ENCODE data around the gene SHC1. TPM values are rescaled to one million over a fixed set of nuclear protein-coding genes. Genes with fewer than 3 reads are reported as not detected.
A peak's percentile ranks its signal among the peaks of the same experiment; 100 is the strongest.

Gene SHC1
- polyA plus RNA-seq, 3 donors = 26.7 to 70.6 (median 31.5) TPM

GRCh38 chr1:154990276-154990675 lies 19.7 kb upstream of the SHC1 start:
- H3K4me2 ChIP-seq (replicated peaks; ENCODE audit: extremely low read depth, low read length, poor library complexity, severe bottlenecking) = no peak overlapping the region
- no peak overlapping the region for H3K4me3 Mint-ChIP-seq
- H3K27me3 ChIP-seq (ENCODE audit: control insufficient read depth in 2 of 2, insufficient read depth in 2 of 2, low read length in 2 of 2) = no peaks in the 10 kb centered on the region
- no peak overlapping the region for H3K27ac ChIP-seq (ENCODE audit: low read depth in 1 of 2, low read length in 2 of 2)
- H3K9me3 Mint-ChIP-seq = peaks cover 0 to 2% (median 0%) of the 10 kb centered on the region in 7 donors
- H3K4me1 Mint-ChIP-seq = peaks cover 37% of the 10 kb centered on the region
- no peak overlapping the region for H2AFZ ChIP-seq (ENCODE audit: insufficient read depth, low read depth, low read length, poor library complexity, severe bottlenecking)
- no peak overlapping the region for H3K27ac Mint-ChIP-seq
- no peak overlapping the region for H3K9ac ChIP-seq (ENCODE audit: insufficient read depth, low read length, poor library complexity, severe bottlenecking)
- WGBS (ENCODE audit: insufficient coverage) = no CpG with 5 or more reads among the region's 8 CpGs
- H3K4me1 ChIP-seq (ENCODE audit: control insufficient read depth in 1 of 2, insufficient read depth in 2 of 2, low read length in 2 of 2) = peaks cover 10 to 12% of the 10 kb centered on the region in 2 donors
- H4K20me1 ChIP-seq (ENCODE audit: insufficient read depth, low read length) = peaks cover 29% of the 10 kb centered on the region
- peaks cover 30 to 38% of the 10 kb centered on the region in 2 donors for H3K36me3 ChIP-seq (replicated peaks in 1 of 2; ENCODE audit: control insufficient read depth in 1 of 2, insufficient read depth in 2 of 2, low read length in 2 of 2)
- no peak overlapping the region for H3K4me3 ChIP-seq (replicated peaks in 1 of 3; ENCODE audit: low read depth in 2 of 3, low read length in 3 of 3)
- H3K27me3 Mint-ChIP-seq (ENCODE audit: low read depth in 3 of 3) = peaks cover 0 to 2% (median 2%) of the 10 kb centered on the region in 3 donors
- peaks cover 34% of the 10 kb centered on the region for H3K79me2 ChIP-seq (ENCODE audit: insufficient read depth, low read length)
- no peak for DNase-seq
- no peaks in the 10 kb centered on the region for H3K9me3 ChIP-seq (replicated peaks in 1 of 2; ENCODE audit: control insufficient read depth in 1 of 2, insufficient read depth in 1 of 2, low read length in 2 of 2)
- TF ChIP-seq CTCF (IDR thresholded peaks at IDR 0.05) = no peak
- H3K36me3 Mint-ChIP-seq = peaks cover 31 to 49% of the 10 kb centered on the region in 2 donors
- intact Hi-C loops (cut with micrococcal nuclease) = no loop called here

- Mint-ChIP-seq H3K27ac (peak overlapping the region in 1 of 7 donors; percentile 70), H3K4me3 (no peak overlapping the region), H3K36me3 (peaks cover 31 to 49% of the 10 kb centered on the region in 2 donors), H3K9me3 (peaks cover 0 to 2% (median 0%) of the 10 kb centered on the region in 7 donors), H3K4me1 (peaks cover 28% of the 10 kb centered on the region), H3K27me3 (ENCODE audit: low read depth in 3 of 3) (peaks cover 0 to 2% (median 0%) of the 10 kb centered on the region in 3 donors)
- peaks cover 30 to 38% of the 10 kb centered on the region in 2 donors for H3K36me3 ChIP-seq (replicated peaks in 1 of 2; ENCODE audit: control insufficient read depth in 1 of 2, insufficient read depth in 2 of 2, low read length in 2 of 2)
- peaks cover 29% of the 10 kb centered on the region for H4K20me1 ChIP-seq (ENCODE audit: insufficient read depth, low read length)
- peaks cover 44% of the 10 kb centered on the region for H3K79me2 ChIP-seq (ENCODE audit: insufficient read depth, low read length)
- no peak overlapping the region for H3K4me3 ChIP-seq (replicated peaks in 1 of 3; ENCODE audit: low read depth in 2 of 3, low read length in 3 of 3)
- no peak overlapping the region for H3K9ac ChIP-seq (ENCODE audit: insufficient read depth, low read length, poor library complexity, severe bottlenecking)
- H3K27ac ChIP-seq (ENCODE audit: low read depth in 1 of 2, low read length in 2 of 2) = peak overlapping the region in 1 of 2 donors; percentile 23
- 80% methylated on average over 1 of the region's 3 CpGs for WGBS (ENCODE audit: insufficient coverage)
- intact Hi-C loops (cut with micrococcal nuclease) = no loop called here
- no peaks in the 10 kb centered on the region for H3K27me3 ChIP-seq (ENCODE audit: control insufficient read depth in 2 of 2, insufficient read depth in 2 of 2, low read length in 2 of 2)
- no peak for DNase-seq
- H3K4me1 ChIP-seq (ENCODE audit: control insufficient read depth in 1 of 2, insufficient read depth in 2 of 2, low read length in 2 of 2) = peaks cover 3 to 10% of the 10 kb centered on the region in 2 donors
- H3K4me2 ChIP-seq (replicated peaks; ENCODE audit: extremely low read depth, low read length, poor library complexity, severe bottlenecking) = no peak overlapping the region
- H3K9me3 ChIP-seq (replicated peaks in 1 of 2; ENCODE audit: control insufficient read depth in 1 of 2, insufficient read depth in 1 of 2, low read length in 2 of 2) = no peaks in the 10 kb centered on the region
- no peak overlapping the region for H2AFZ ChIP-seq (ENCODE audit: insufficient read depth, low read depth, low read length, poor library complexity, severe bottlenecking)
- TF ChIP-seq CTCF (IDR thresholded peaks at IDR 0.05) = no peak
Observed at GRCh38 chr1:154989195-154989860, 18.8 kb upstream of the SHC1 start.

Data from CD14-positive monocyte (primary cell).